Measurements from ENCODE around the gene SLC2A14.
"Not testable (repeated sequence)": the region's sequence is repeated elsewhere in the genome, so short reads cannot be mapped to it uniquely, and the experiment has no call there.

Gene SLC2A14

GRCh38 chr12:7834701-7835100 lies 38.0 kb downstream of the SLC2A14 start:
- DNase-seq (ENCODE audit: low read depth, low spot score): no peak

DNA sequence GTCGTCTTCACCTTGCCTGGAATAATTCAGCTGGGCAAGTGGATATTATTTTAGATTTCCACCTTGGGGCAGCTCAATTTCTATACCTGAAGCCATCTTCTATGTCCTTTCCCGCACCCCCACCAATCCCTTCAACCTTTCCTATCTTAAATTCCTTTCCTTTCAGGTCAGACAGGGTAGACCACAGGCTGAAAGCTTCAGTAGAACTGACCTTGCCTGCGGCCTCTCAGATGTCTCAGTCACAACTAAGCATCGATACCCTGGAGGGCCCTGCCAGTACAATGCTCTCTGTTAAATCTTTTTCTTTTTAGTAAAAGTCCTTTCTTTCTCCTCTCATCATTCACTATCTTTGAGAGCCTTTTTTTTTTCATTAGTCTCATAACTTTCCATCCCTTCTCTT lies 38.9 kb downstream of the SLC2A14 start:
- DNase-seq (ENCODE audit: low read depth, low spot score): no peak

- not testable (repeated sequence) for DNase-seq (ENCODE audit: low read depth, low spot score)
Measured at GRCh38 chr12:7833201-7833600, 39.5 kb downstream of the SLC2A14 start.

- DNase-seq (ENCODE audit: low read depth, low spot score): no peak
Measured at GRCh38 chr12:7832059-7832696, 40.5 kb downstream of the SLC2A14 start.

DNA sequence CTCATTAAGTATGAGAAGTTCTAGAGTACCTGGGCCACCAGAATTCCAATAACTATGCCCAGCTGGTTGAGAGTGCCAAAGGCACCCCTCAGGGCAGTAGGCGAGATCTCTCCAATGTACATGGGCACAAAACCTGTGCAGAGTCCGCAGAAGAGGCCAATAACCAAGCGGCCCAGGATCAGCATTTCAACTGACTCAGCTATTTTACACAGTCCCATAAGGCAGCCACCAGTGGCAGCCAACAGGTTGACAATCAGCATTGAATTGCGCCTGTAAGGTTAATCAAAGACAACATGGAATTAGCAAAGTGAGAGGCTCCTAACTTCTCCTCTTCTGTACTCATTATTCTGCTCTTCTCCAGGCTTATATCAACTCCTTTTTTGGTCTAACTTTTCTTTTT lies 43.0 kb downstream of the SLC2A14 start:
- not testable (repeated sequence) for DNase-seq (ENCODE audit: low read depth, low spot score)

- not testable (repeated sequence) for DNase-seq (ENCODE audit: low read depth, low spot score)
Measured at GRCh38 chr12:7825754-7826153, 47.0 kb downstream of the SLC2A14 start.

GRCh38 chr12:7806863-7807487 lies 65.7 kb downstream of the SLC2A14 start:
- peak; percentile 4 for DNase-seq (ENCODE audit: low read depth, low spot score)

DNA sequence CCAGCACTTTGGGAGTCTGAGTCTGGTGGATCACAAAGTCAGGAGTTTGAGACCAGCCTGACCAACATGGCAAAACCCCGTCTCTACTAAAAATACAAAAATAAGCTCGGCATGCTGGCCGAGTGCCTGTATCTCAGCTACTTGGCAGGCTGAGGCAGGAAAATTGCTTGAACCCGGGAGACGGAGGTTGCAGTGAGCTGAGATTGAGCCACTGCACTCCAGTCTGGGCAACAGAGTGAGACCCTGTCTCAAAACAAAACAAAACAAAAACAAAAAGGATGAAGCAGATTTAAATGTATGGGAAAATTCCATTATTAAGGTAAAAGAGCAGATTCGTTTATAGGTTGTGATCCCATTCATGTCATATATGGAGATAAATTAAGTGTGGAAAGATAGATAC lies 66.4 kb downstream of the SLC2A14 start:
- DNase-seq (ENCODE audit: low read depth, low spot score): not testable (repeated sequence)

DNA sequence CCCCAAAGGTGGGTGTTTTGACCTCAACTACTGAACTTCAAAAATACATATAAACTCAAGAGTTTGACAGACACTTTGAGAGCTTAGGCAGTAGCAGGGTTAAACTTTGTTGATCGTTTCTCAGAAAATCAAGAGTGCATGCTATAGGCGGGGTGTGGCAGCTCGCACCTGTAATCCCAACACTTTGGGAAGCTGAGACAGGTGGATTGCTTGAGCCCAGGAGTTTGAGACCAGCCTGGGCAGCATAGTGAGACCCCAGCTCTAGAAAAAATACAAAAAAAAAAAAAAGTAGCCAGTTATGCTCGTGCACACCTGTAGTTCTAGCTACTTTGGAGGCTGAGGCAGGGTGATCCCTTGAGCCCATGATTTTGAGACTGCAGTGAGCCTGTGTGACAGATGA lies 71.3 kb downstream of the SLC2A14 start:
- no peak for DNase-seq (ENCODE audit: low read depth, low spot score)

GRCh38 chr12:7798750-7799308 lies 73.9 kb downstream of the SLC2A14 start:
- not testable (repeated sequence) for DNase-seq (ENCODE audit: low read depth, low spot score)

- no peak for DNase-seq (ENCODE audit: low read depth, low spot score)
Measured at GRCh38 chr12:7797698-7798398, 74.9 kb downstream of the SLC2A14 start.

DNA sequence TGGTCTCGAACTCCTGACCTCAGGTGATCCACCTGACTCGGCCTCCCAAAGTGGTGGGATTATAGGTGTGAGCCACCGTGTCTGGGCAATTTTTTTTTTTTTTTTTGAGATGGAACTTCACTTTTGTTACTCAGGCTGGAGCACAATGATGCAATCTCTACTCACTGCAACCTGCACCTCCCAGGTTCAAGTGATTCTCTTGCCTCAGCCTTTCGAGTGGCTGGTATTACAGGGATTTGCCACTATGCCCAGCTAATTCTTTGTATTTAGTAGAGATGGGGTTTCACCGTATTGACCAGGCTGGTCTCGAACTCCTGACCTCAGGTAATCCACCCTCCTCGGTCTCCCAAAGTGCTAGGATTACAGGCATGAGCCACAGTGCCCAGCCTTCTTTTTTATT lies 75.4 kb downstream of the SLC2A14 start:
- not testable (repeated sequence) for DNase-seq (ENCODE audit: low read depth, low spot score)

DNA sequence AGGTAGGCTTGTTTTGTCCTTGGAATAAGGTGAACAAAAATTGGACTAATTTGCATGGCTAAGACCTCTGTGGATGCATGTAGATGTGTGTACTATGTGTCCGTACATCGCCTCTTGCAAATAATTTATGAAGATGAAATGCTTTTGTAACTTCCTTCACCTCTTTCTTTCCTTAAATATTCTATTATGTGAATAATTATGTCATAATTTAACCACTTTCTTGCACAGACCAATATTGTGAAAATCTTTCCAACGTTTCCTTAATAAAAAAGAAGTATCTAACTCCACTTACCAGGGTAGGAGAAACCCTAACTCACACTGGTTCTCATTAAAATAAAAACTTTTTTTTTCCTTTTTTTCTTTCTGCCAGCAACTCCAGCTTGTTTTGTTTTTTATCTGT lies 79.5 kb downstream of the SLC2A14 start:
- DNase-seq (ENCODE audit: low read depth, low spot score): no peak

GRCh38 chr12:7788884-7789528 lies 83.7 kb downstream of the SLC2A14 start, which contains the start of gene NANOG:
Gene NANOG, plus strand, starts transcription at chr12:7789402. Its CDS starts 213 bp downstream, at chr12:7789615.
- DNase-seq (ENCODE audit: low read depth, low spot score): not testable (repeated sequence)

DNA sequence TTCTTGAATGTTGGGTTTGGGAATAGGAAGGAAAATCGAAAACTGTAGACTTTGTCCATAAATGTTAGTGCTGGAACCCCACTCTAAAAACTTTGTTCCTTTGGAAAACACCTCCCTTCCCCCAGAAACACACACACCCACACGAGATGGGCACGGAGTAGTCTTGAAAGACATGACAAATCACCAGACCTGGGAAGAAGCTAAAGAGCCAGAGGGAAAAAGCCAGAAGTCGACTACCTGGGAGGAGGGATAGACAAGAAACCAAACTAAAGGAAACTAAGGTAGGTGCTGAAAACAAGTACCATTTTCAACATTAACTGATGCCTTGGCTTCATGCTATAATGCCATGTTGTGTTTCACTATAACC lies 84.4 kb downstream of the SLC2A14 start:
- DNase-seq (ENCODE audit: low read depth, low spot score): no peak

DNA sequence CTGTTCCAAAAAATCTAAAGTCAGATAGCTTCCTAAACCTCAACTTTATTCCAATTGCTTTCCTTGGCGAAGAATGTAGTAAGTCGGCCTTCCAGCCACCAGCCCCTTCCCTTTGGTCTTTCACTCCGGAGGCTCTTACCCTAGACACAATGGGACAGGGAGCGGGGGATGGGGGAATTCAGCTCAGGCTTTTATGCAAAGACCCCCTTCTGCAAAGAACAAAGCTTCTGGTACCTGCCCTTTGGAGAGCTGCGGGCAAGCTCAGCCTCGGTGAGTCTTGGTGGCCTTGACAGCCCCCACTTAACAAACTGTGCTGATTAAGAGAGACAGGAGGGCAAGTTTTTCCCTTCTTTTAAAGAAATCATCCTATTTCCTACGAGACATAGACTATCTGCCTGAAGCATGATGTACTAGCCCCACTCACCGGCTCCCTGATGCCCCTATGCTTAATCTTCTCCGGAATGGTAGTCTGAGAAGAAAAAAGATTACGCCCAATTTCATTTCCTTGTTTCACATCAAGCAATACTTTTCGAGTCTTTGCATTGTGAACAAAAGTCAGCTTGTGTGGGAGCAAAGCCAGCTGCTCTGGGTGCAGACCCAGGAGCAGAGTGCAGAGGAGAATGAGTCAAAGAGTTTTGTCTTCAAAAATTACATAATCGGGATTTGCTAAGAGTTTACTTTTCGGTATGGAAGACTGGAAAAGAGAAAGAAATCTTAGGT lies 85.0 kb downstream of the SLC2A14 start:
- no peak for DNase-seq (ENCODE audit: low read depth, low spot score)

GRCh38 chr12:7784701-7785100 lies 88.0 kb downstream of the SLC2A14 start:
- DNase-seq (ENCODE audit: low read depth, low spot score): no peak

DNA sequence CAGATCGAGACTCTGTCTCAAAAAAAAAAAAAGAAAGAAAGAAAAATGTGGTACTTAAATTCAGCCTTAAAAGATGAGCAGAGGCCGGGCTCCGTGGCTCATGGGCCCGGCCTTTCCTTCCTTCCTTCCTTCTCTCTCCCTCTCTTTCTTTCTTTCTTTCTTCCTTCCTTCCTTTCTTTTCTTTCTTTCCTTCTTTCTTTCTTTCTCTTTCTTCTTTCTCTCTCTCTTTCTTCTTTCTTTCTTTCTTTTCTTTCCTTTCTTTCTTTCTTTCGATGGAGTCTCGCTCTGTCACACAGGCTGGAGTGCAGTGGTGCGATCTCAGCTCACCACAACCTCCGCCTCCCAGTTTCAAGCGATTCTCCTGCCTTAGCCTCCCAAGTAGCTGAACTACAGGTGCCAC lies 89.3 kb downstream of the SLC2A14 start:
- not testable (repeated sequence) for DNase-seq (ENCODE audit: low read depth, low spot score)

- no peak for DNase-seq (ENCODE audit: low read depth, low spot score)
Measured at GRCh38 chr12:7782055-7782454, 90.7 kb downstream of the SLC2A14 start.

DNA sequence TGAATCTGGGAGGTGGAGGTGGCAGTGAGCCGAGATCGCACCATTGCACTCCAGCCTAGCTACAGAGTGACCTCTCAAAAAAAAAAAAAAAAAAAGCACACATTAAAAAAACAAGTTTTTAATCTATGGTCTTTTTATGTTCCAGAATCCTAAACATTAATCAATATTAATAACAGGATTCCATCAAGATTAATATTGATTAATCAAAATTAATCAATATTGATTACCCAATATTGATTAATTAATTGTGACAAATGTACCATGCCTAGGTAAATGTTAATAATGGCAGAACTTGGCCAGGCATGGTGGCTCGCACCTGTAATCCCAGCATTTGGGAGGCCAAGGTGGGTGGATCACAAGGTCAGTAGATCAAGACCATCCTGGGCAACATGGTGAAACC lies 91.4 kb downstream of the SLC2A14 start:
- DNase-seq (ENCODE audit: low read depth, low spot score): no peak

- no peak for DNase-seq (ENCODE audit: low read depth, low spot score)
Measured at GRCh38 chr12:7769999-7770398, 102.7 kb downstream of the SLC2A14 start.

All from activated CD4-positive, CD25-positive, alpha-beta regulatory T cell treated with anti-CD3 and anti-CD28 coated beads, Interleukin-2, amount 50 U/mL, for 16 hours (primary cell).